IPS DF 4.7 (cell line): ENCODE results near the gene TEKT2.

ENCODE experiments used
- DNase-seq: peaks from one replicate; pipeline ENCODE4 v3.0.0-alpha.2; 2013; ENCODE audit warnings: low spot score; ENCODE audit errors: extremely low read depth

The TEKT2 gene

DNA sequence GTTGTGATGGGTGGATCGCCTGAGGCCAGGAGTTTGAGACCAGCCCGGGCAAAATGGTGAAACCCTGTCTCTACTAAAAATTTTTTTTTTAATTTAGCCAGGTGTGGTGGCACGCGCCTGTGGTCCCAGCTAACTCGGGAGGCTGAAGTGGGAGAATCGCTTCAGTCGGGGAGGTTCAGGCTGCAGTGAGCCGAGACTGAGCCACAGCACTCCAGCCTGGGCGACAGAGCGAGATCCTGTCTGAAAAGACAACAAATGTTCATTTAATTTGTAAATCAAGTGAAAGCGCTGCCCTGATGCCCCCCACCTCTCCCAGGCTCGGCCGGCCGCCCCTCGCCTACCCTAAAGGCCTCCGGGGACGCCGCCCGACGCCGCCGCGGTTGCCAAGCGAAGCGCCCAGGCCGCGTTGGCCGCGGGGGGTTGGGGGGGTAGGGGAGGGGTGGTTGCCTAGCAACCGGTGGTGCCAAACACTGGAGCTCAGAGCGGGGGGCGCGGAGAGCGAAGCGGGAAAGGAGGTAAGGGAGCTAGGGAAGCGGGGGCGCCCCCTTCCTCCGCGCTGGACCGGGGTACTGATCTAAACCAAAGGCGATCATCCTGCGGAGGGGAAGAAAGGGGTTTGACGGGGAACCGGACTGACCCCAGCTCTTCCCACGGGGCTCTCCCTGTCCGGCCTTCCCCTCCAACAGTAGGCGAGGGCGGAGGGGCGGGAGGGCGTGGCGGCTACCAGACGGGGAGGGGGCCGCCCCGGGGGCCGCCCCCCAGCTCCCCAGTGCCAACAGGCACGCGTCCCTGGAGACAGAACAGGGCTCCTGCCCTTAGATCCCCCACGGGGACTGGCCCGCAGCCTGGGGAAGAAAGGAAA lies at the start of gene TEKT2:
Gene TEKT2, plus strand, starts transcription at position 460 of the 862 bp plus-strand sequence. CDS start 828 bp downstream, outside the sequence.
- no peak for DNase-seq

GRCh38 chr1:36034692-36035091 lies 49.2 kb upstream of the TEKT2 start:
- DNase-seq: no peak

DNA sequence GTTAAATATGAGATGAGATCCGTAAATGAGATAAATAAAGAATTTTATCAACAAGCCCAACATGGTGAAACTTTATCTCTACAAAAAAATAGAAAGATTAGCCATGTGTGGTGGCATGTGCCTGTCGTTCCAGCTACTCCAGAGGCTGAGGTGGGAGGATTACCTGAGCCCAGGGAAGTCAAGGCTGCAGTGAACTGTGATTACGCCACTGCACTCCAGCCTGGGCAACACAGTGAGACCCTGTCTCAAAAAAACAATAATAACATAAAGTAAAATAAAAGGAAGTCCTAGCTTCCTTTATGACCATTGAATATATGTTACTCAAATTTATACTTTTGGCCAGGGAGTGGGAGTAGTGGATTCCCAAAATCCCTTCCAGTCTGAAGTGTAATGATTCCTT lies 48.7 kb upstream of the TEKT2 start:
- no peak for DNase-seq

- no peak for DNase-seq
Observed at GRCh38 chr1:36040238-36040637, 43.7 kb upstream of the TEKT2 start.

DNA sequence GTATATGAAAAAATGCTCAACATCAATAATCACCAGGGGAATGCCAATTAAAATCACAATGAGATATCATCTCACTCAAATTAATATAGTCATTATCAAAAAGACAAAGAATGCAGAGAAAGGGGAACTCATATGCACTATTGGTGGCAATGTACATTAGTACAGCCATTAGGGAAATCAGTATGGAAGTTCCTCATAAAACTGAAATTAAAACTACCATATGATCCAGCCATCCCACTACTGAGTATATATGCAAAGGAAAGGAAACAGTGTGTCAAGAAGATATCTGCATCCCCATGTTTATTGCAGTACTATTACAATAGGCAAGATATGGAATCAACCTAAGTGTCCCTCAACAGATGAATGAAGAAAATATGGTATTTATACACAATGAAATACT lies 32.1 kb upstream of the TEKT2 start:
- no peak for DNase-seq

DNA sequence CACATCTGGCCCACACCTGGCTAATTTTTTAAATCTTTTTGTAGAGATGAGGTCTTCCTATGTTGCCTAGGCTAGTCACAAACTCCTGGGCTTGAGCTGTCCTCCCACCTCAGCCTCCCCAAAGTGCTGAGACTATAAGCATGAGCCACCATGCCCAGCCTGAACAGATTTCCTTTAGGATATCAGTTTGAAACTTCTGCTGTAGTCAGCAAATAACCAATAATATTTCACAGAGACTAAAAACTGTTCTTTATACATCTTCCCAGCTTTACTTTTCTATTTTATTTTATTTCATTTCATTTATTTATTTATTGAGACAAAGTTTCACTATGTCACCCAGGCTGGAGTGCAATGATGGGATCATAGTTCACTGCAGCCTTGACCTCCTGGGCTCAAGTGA lies 29.9 kb upstream of the TEKT2 start:
- no peak for DNase-seq

DNA sequence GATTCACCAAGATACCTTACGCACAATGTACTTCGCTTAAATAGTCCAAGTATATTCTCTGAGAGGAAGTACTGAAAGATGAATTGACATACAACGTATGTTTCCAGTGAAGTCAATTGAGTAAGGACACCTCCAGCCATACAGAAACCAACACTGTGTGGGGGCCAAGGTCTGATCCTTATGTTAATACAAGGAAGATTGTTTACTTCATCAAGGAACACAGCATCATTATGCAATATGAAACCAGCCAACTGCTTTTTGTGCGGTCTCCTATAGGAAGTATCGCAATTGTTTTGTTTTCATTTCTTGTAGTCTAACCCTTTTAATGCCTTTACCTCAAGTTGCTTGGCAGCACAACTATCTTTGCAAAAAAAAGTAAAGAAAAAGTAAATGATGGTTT lies 28.2 kb upstream of the TEKT2 start:
- no peak for DNase-seq

DNA sequence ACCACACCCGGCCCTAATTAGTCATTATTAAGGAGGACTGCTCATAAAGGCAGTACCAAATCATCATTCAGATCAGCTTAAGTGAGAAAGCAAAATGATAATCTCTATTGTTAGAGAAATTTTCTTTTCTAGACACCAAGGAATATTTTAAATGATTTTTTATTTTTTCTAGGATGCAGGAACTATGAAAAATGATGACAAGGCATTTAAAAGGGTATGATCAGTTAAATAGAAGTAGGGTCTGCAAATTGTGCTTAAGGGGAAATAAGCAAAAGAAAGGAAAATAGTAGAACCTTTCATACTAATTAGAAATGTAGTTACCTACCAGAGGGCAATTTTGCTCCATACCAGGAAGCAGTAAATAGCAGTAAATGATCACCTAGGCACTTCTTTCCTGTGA lies 21.6 kb upstream of the TEKT2 start:
- DNase-seq: no peak

- DNase-seq: no peak
Observed at GRCh38 chr1:36067871-36068270, 16.0 kb upstream of the TEKT2 start.

GRCh38 chr1:36068866-36069265 lies 15.0 kb upstream of the TEKT2 start:
- DNase-seq: no peak

DNA sequence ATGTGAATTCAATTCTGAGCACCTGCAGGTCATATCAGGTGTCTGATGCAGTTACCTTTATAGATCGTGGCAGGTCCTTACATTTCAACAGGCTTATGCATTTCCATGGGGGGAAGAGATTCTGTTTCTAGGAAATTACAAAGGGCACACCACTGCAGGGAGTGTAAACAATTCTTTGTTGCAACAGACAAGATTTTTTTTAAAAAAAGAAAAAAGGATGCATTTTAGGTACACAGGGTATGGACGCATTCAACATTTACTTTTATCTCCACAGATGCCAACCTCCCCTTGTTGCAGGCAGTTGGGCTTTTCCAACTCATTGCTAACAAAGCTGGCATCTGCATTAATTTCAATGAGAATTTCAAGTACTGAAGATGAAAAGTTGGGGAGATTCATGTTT lies 13.5 kb upstream of the TEKT2 start:
- DNase-seq: no peak

GRCh38 chr1:36076979-36077573 lies 6.8 kb upstream of the TEKT2 start:
- DNase-seq: no peak

- DNase-seq: no peak
Observed at GRCh38 chr1:36080236-36080635, 3.7 kb upstream of the TEKT2 start.

- DNase-seq: no peak
Observed at GRCh38 chr1:36080801-36081200, 3.1 kb upstream of the TEKT2 start.

GRCh38 chr1:36081926-36082485 lies 1.9 kb upstream of the TEKT2 start:
- no peak for DNase-seq

- DNase-seq: no peak
Observed at GRCh38 chr1:36083219-36083618, 675 bp upstream of the TEKT2 start.

DNA sequence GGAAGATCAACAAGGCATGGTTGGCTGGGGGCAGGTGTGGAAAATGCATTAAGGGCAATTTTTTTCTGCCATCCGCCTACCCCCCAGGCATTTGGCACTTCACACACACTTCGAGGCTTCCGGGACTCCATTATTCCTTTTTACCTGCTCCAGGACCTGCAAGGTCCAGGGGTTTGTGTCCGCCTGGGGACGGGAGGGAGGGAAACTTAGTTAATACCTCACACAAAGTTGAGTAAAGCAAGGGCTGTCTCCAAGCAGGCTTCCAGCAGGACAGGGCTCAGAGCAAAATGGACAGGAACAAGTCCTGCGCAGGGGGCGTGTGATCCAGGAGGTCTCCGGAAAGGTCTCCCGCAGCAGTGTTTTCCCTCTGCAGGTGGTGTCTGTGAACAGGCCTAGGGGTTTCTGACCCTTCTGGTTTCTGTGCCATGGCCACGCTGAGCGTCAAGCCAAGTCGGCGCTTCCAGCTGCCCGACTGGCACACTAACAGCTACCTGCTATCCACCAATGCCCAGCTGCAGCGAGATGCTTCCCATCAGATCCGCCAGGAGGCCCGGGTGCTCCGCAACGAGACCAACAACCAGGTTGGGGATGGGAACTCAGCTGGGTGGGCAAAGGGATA lies 712 bp downstream of the TEKT2 start:
- no peak for DNase-seq

DNA sequence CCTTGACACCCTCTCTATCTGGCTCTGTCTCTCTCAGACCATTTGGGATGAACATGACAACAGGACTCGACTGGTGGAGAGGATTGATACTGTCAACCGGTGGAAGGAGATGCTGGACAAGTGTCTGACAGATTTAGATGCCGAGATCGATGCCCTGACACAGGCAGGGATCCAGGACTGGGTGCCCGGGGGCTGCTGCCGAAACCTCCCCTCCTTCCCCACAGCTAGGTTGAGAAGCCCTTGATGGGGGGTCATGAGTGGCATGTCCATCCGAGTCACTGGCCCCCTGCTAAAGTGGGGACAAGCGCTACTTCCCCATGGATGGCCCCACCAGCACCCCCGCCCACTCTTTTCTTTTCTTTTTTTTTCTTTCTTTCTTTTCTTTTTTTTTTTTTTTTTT lies 1.2 kb downstream of the TEKT2 start:
- DNase-seq: no peak

DNA sequence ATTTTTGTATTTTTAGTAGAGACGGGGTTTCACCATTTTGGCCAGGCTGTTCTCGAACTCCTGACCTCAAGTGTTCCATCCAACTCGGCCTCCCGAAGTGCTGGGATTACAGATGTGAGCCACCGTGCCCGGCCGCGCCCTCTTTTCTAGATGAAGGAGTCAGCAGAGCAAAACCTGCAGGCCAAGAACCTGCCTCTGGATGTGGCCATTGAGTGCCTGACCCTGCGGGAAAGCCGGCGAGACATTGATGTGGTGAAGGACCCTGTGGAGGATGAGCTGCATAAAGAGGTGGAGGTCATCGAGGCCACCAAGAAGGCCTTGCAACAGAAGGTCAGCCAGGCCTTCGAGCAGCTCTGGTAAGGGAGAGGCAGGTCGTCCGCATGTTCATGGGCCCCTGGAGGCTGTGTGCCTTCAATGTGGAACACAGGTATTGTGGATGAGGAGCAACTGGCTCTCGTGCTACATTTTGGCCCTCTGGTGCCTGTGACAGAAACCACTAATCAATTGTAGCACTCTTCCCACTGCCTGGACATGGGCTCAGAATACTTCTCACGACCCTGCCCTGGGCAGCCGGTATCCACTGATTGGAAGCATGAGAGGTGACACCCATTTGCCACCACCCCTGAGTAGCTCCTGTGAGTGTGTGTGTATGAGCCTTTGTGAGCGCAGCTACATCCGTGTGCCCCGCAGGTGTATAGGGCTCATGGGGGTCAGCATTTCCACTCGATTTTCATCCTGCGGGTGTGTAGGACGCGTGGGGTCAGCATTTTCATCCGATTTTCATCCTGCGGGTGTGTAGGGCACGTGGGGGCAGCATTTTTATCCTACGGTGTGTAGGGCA lies 2.0 kb downstream of the TEKT2 start:
- DNase-seq: no peak

- DNase-seq: no peak
Observed at GRCh38 chr1:36086529-36087232, 2.8 kb downstream of the TEKT2 start.
